DOHH2 (cell line): ENCODE results near the gene PRR14L.

ENCODE experiments used
- CTCF ChIP-seq: fragments of 200-600 bp; sonication (generic); IDR thresholded peaks from one replicate; pipeline ENCODE4 v1.5.1; 2014; ENCODE audit warnings: antibody characterized with exemption, mild to moderate bottlenecking, low read depth, low read length; ENCODE audit not compliant: poor library complexity, severe bottlenecking
- EZH2phosphoT487 ChIP-seq: fragments of 200-600 bp; sonication (generic); IDR thresholded peaks from 2 replicates; pipeline ENCODE4 v1.6.1; 2017; ENCODE audit warnings: borderline replicate concordance, mild to moderate bottlenecking, antibody characterized with exemption, low read length, moderate library complexity, mixed read lengths

GRCh38 chr22:31680861-31681341 is 69.0 kb downstream of the PRR14L start:
- TF ChIP-seq CTCF = no peak
- TF ChIP-seq EZH2phosphoT487 = no peak
